NCI-H345 treated with DMSO at 0.1 percent for 48 hours (cell line): ENCODE measurements around the gene AK3.

Experiments used
- DNase-seq: peaks from one replicate; lab custom pipeline; 2025; ENCODE audit not compliant: unreplicated experiment; lab: John Stamatoyannopoulos, UW

Gene AK3

GRCh38 chr9:4748612-4749011, 7.6 kb upstream of the AK3 start:
- no peak for DNase-seq

- DNase-seq = no peak
These were observed 5.5 kb upstream of the AK3 start for GRCh38 chr9:4746278-4747030.

DNA sequence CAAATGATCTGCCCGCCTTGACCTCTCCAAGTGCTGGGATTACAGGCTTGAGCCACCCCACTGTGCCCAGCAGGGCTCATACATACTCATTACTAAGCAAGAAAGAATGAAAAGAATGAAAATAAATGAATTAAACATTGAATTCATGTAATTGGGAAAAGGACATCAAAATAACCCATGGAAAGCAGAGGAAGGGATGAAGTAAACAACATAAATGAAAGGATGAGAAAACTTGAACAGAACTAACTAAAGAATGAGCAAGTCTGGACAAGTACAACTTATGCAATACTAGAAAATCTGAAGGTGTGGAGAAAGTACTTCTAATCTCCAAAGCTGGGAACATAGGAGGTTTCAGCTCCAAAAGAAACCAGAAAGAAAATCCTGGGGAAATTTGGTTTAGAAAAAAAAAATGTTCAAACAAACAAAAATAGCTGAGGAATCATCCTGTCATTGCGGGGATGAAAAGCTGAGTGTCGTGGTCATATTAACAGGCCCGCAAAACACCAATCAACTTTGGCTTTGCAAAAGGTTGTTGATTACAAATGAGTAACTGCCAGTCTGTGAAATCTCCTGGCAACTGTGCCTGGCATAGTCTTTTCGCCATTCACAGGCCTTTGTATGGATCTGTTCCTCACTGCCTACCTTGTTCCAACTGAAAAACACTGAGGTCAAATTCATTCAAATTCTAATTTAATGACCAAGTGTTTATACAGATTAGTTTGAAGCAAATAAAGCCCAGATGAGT, 2.3 kb upstream of the AK3 start:
- no peak for DNase-seq

DNA sequence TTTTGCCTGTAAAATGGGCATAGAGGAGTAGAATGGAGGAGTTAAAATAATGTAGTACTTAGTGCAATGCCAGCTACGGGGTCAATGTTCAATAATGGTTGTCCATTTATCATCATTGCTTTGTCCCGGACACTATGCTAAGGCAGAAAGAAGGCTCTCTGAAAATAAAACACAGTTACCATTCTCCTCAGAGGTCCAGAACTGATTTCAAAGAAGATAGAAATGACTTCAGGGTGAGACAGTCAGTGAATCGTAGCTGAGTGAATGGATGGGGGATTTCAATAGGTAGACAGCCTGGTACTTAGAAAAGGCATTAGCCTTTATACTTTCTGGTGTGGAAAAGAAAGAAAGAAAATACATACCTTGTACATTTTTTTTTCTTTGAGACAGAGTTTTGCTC, 1.2 kb upstream of the AK3 start:
- DNase-seq = no peak

GRCh38 chr9:4741365-4742089, 525 bp upstream of the AK3 start:
- no peak for DNase-seq

DNA sequence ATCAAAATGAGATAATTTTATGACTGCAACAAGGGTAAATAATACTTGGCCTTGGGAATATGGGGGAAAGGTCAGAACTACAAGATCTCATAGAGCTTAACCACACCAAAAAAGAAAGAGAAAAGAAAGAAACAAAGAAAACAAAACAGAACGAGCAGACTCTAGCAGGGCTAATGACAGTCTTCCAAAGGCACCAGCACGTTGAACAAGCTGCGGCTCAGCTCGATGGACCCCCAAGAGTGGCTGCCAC, 689 bp downstream of the AK3 start:
- DNase-seq = peak; percentile 43

DNA sequence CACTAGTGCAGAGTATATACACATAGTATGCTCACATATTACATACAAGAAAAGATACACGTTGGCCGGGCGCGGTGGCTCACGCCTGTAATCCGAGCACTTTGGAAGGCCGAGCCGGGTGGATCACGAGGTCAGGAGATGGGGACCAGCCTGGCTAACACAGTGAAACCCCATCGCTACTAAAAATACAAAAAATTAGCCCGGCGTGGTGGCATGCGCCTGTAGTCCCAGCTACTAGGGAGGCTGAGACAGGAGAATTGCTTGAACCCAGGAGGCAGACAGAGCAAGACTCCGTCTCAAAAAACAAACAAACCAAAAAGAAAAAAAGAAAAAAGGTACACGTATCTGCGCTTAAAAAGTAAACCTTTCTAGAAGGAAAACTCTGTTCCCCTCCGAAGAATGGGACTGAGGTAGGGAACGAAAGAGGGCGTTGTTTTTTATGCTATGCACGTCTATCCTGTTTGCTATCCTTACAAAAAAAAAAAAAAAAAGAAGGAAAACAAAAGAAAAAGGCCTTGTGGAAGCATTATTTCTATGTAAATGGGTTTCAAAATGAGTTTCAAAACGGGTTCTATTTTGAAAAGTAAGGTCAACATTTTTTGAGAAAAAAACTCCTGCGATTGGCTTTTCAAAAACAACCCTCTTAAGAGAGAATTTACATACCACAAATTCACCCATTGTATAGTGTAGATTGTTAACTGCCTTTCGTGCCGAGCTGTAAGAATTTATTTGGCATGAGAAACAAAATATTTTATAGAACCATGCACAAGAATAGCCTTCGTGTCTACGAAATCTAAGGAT, 1.2 kb downstream of the AK3 start:
- no peak for DNase-seq

- DNase-seq = no peak
These were observed 2.0 kb downstream of the AK3 start for GRCh38 chr9:4738866-4739586.

DNA sequence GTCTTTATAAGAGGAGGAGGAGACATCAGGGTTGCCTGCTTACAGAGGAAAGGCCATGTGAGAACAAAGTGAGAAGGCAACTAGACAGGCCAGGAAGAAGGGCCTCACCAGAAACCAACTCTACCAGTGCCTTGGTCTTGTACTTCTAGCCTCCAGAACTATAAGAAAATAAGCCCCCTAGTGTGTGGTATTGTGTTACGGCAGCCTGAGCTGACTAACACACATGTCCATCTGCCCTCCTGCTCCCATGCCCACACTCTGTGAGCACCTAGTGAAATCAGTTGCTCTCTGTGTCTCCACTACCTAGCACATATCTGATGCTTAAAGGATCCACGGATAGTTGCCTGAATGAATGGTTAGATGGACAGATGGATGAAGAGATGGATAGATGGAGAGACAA, 6.9 kb downstream of the AK3 start:
- DNase-seq = no peak

GRCh38 chr9:4732890-4733289, 8.1 kb downstream of the AK3 start:
- DNase-seq = no peak

- no peak for DNase-seq
These were observed 13.4 kb downstream of the AK3 start for GRCh38 chr9:4727593-4727992.

DNA sequence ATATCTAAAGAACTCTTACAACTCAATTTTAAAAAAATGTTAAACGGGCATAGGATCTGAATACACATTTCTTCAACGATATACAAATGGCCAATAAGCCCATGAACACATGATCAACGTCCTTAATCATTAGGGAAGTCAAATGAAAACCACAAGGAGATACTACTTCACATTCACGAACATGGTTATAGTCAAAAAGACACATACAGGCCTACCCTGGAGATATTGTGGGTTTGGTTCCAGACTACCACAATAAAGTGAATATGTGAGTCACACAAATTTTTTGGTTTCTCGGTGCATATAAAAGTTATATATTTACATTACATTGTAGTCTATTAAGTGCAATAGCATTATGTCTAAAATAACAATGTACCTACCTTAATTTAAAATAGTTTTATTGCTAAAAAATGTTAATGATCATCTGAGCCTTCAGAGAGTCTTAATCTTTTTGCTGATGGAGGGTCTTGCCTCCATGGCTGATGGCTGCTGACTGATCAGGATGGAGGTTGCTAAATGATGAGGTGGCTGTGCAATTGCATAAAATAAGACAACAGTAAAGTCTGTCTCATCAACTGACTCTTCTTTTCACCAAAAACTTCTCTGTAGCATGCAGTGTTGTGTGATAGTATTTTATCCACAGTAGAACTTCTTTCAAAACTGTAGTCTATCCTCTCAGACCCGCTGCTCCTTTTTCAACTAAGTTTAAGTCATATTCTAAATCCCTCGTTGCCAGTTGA, 15.1 kb downstream of the AK3 start:
- no peak for DNase-seq

- DNase-seq = no peak
These were observed 19.3 kb downstream of the AK3 start for GRCh38 chr9:4721736-4722135.

DNA sequence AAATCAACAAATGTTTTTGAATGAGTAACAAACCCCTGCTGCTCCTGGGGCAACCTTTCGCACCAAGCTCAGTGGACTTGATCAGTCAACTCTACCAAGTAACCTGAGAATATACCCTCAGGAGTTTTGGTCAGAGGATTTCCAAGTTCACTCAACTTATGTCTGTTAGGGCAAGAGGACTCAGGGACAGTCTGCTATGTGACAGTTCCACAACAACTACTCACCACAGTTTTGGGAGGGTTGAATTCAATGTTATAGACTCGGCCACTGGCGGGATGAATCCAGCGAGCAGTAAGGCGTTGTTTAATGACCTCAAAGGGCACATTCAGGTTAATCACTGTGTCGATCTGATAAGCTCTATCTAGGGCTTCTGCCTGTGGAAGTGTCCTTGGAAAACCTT, 22.1 kb downstream of the AK3 start:
- no peak for DNase-seq

- no peak for DNase-seq
These were observed 23.2 kb downstream of the AK3 start for GRCh38 chr9:4717815-4718214.

GRCh38 chr9:4716163-4716562, 24.8 kb downstream of the AK3 start:
- no peak for DNase-seq

DNA sequence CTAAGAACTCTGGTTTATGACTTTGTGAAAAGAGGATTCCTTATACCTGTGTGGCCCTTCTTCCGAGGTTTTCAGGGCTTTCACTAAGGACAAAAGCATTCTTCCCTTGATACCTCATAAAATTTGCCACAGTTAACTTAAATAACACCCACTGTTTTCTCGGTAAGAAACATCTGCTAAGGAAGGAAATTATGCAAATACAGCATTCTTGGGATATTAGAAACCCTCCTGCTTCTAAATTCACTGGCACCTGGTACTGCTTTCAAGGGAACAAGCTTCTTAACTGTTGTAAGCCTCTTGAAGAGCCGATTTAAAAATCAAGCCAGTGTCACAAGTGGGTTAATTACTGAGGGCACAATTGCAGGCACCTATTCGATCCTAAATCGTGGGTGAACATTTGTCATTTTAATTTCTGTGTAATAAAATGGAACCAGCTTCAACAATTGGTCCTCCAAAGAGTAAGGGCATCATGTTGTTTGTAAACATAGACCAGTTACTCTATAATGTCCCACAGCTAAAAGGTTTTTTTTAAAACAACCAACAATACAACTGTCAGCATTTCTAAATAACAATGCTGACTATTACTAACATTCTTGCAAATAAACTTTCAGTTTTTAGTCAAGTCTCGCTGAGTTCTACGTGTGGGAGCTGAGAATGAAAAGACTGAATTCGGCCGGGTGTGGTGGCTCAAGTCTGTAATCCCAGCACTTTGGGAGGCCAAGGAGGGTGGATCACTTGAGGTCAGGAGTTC, 26.6 kb downstream of the AK3 start:
- no peak for DNase-seq

GRCh38 chr9:4713849-4714248, 27.2 kb downstream of the AK3 start:
- no peak for DNase-seq

DNA sequence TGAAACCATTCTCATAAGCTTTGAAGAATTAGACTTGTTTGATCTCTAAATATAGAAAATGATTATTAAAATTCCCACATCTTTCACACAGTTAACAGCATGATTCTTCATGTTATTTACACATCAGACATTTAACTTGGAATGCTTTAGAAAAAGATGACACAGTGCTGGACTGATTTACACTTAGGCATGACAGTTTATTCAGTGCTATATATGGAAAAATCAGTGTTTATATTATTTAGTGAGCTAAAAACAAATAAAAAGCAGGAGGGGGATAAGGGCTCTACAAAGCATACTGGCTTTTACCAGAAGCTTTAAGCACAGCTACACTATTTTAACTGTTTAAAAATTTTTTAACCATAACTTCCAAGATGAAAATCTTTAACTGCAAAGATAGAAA, 31.6 kb downstream of the AK3 start:
- DNase-seq = no peak
